ENCODE measurements around the gene RAB17. TPM values are rescaled to one million over a fixed set of nuclear protein-coding genes. Genes with fewer than 3 reads are reported as not detected.

Gene RAB17
- total RNA-seq, 6 donors from 2014 or later: 44.5 to 262 (median 90.6) TPM

GRCh38 chr2:237601453-237602116 is 11.1 kb upstream of the RAB17 start:
- H3K27ac ChIP-seq: no peak overlapping the region
- 87 to 91% methylated on average over 14 of the region's 14 CpGs for WGBS, 2 donors
- DNase-seq: no peak

GRCh38 chr2:237600205-237600846 is 9.8 kb upstream of the RAB17 start:
- Histone ChIP-seq H3K27ac (peak overlapping the region; percentile 59 to 75 (median 67)), H3K36me3 (no peaks in the 10 kb centered on the region), H3K4me3 (peak overlapping the region in 2 of 4 donors; percentile 6 to 32), H3K9me3 (no peaks in the 10 kb centered on the region), H3K27me3 (no peaks in the 10 kb centered on the region), H3K4me1 (peaks cover 12 to 34% (median 21%) of the 10 kb centered on the region in 4 donors)
- WGBS, 2 donors: 37 to 55% methylated on average over 10 to 16 of the region's 16 CpGs
- TF ChIP-seq CTCF (IDR thresholded peaks at IDR 0.05) (no peak), POLR2A (IDR thresholded peaks at IDR 0.05) (no peak), EP300 (IDR thresholded peaks at IDR 0.05) (no peak), POLR2AphosphoS5 (IDR thresholded peaks at IDR 0.05) (no peak)
- peak in 1 of 2 donors; percentile 47 for DNase-seq
- peak in 1 of 2 donors; percentile 55 for ATAC-seq (ENCODE audit: low FRiP score in 2 of 2)

More at GRCh38 chr2:237601453-237602116, 11.1 kb upstream of the RAB17 start:
- Histone ChIP-seq H3K36me3 (no peaks in the 10 kb centered on the region), H3K9me3 (no peaks in the 10 kb centered on the region), H3K4me1 (peaks cover 12 to 28% (median 18%) of the 10 kb centered on the region in 4 donors), H3K4me3 (no peak overlapping the region), H3K27me3 (no peaks in the 10 kb centered on the region)
- TF ChIP-seq POLR2A (IDR thresholded peaks at IDR 0.05) (no peak), POLR2AphosphoS5 (IDR thresholded peaks at IDR 0.05) (no peak), CTCF (IDR thresholded peaks at IDR 0.05) (no peak), EP300 (IDR thresholded peaks at IDR 0.05) (no peak)
- ATAC-seq (ENCODE audit: low FRiP score in 2 of 2): no peak

- Histone ChIP-seq H3K9me3 (no peaks in the 10 kb centered on the region), H3K27ac (peak overlapping the region; percentile 59 to 75 (median 67)), H3K4me3 (peak overlapping the region in 2 of 4 donors; percentile 6 to 32), H3K4me1 (peaks cover 12 to 38% (median 24%) of the 10 kb centered on the region in 4 donors), H3K36me3 (no peaks in the 10 kb centered on the region), H3K27me3 (no peaks in the 10 kb centered on the region)
- DNase-seq (no peak), ATAC-seq (ENCODE audit: low FRiP score in 2 of 2) (no peak)
- WGBS, 2 donors: 78 to 80% methylated on average over 9 of the region's 9 CpGs
- no peak for TF ChIP-seq EP300 (IDR thresholded peaks at IDR 0.05)
- no peak for TF ChIP-seq POLR2AphosphoS5 (IDR thresholded peaks at IDR 0.05)
- no peak for TF ChIP-seq CTCF (IDR thresholded peaks at IDR 0.05)
- TF ChIP-seq POLR2A (IDR thresholded peaks at IDR 0.05): no peak
Observed at GRCh38 chr2:237599465-237600110, 9.1 kb upstream of the RAB17 start.

DNA sequence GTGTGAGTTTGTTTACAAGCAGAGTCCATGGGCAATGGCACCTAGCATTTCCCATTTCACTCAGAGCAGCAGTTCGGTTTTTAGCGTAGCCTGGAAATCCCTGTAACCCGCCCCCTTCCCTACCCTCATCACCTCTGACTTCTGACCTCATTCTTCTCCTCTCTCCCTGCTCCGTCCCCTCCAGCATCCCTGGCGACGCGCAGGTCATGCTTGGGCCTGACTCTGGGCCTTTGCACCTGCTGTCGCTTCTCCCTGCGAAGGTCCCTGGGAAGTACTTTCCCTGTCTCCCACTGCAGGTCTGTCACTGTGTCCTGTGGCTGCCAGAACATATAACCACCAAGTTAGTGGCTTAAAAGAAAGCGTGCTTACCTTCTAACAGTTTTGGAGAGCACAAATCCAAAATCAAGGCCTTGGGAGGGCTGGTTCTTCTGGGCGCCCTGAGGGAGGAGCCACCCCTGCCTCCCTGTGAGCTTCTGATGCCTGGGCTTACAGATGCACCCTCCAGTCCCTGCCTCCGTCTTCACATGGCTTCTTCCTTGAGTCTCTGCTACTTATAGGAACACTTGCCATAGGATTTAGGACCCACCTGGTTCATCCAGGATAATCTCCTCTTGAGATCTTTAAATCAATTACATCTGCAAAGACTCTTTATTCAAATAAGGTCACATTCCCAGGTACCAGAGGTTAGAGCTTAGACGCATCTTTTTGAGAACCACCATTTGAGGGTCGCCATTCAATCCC is 8.1 kb upstream of the RAB17 start:
- ATAC-seq (ENCODE audit: low FRiP score in 2 of 2): no peak
- H3K4me1 ChIP-seq: peaks cover 6 to 35% (median 24%) of the 10 kb centered on the region in 4 donors
- H3K27me3 ChIP-seq: no peaks in the 10 kb centered on the region
- H3K27ac ChIP-seq: no peak overlapping the region
- no peak for TF ChIP-seq POLR2A (IDR thresholded peaks at IDR 0.05)
- no peak for TF ChIP-seq EP300 (IDR thresholded peaks at IDR 0.05)
- no peak for TF ChIP-seq CTCF (IDR thresholded peaks at IDR 0.05)
- no peak for TF ChIP-seq POLR2AphosphoS5 (IDR thresholded peaks at IDR 0.05)
- no peaks in the 10 kb centered on the region for H3K9me3 ChIP-seq
- no peak overlapping the region for H3K4me3 ChIP-seq
- DNase-seq: no peak
- H3K36me3 ChIP-seq: no peaks in the 10 kb centered on the region
- WGBS, 2 donors: 94 to 96% methylated on average over 14 of the region's 14 CpGs
